WTC11 (cell line): ENCODE measurements around the gene CACNG5.

Source experiments
- ATF3 ChIP-seq: sonication (generic); formaldehyde crosslinking; conservative IDR thresholded peaks from 2 replicates; pipeline ENCODE4 v1.8.1; 2022; ENCODE audit warnings: mild to moderate bottlenecking, missing genetic modification reagents
- CTCF ChIP-seq: fragments of 200-600 bp; IDR thresholded peaks from 2 replicates; pipeline ENCODE4 v1.8.0; 2022; ENCODE audit warnings: antibody characterized with exemption
- HMGXB4 ChIP-seq: sonication (generic); formaldehyde crosslinking; IDR thresholded peaks from 2 replicates; pipeline ENCODE4 v1.8.1; 2023; ENCODE audit warnings: mild to moderate bottlenecking, moderate library complexity, missing genetic modification reagents
- IRF2 ChIP-seq: sonication (generic); formaldehyde crosslinking; IDR thresholded peaks from 2 replicates; pipeline ENCODE4 v1.8.0; 2022; ENCODE audit warnings: low read depth, missing genetic modification reagents, borderline replicate concordance
- MAX ChIP-seq: sonication (generic); formaldehyde crosslinking; IDR thresholded peaks from 2 replicates; pipeline ENCODE4 v1.8.0; 2022; ENCODE audit warnings: mild to moderate bottlenecking, missing genetic modification reagents
- STAT6 ChIP-seq: sonication (generic); formaldehyde crosslinking; conservative IDR thresholded peaks from 2 replicates; pipeline ENCODE4 v1.8.1; 2023; ENCODE audit warnings: mild to moderate bottlenecking, low read depth, missing genetic modification reagents, moderate library complexity
- USF1 ChIP-seq: sonication (generic); formaldehyde crosslinking; IDR thresholded peaks from 2 replicates; pipeline ENCODE4 v1.8.0; 2022; ENCODE audit warnings: mild to moderate bottlenecking, missing genetic modification reagents
- ZNF416 ChIP-seq: fragments of 250-450 bp; sonication (Bioruptor Pico); IDR thresholded peaks from 2 replicates; pipeline ENCODE4 v1.9.0; 2021; ENCODE audit warnings: mild to moderate bottlenecking, inconsistent platforms

GRCh38 chr17:66795486-66795885 lies 39.4 kb upstream of the CACNG5 start:
- TF ChIP-seq HMGXB4 (CRISPR knock-in tag) = no peak
- TF ChIP-seq MAX (CRISPR knock-in tag) = no peak
- TF ChIP-seq CTCF = no peak
- TF ChIP-seq USF1 (CRISPR knock-in tag) = no peak
- TF ChIP-seq ZNF416 = no peak
- TF ChIP-seq IRF2 (CRISPR knock-in tag) = no peak
- TF ChIP-seq STAT6 (CRISPR knock-in tag) = no peak
- no peak for TF ChIP-seq ATF3 (CRISPR knock-in tag)
